ENCODE measurements around the gene EAF2. TPM values are rescaled to one million over a fixed set of nuclear protein-coding genes. Genes with fewer than 3 reads are reported as not detected.

The EAF2 gene
- total and polyA plus RNA-seq, 4 donors: 2.5 to 8.3 (median 5.1) TPM

DNA sequence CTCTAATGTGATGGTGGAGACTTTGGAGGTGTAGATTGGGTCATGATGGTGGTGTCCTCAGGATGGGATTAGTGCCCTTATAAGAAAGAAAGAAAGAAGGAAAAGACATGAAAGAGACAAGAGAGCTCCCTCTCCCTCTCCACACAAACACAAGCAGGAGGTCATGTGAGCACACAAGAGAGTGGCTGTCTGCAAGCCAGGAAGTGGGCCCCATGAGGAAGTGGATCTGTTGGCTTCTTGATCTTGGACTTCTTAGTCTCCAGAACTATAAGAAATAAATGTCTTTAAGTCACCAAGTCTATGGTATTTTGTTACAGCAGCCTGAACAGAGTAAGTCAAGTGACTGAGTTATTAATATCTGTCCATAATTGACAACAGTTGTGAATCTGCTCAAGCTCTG is 17.3 kb upstream of the EAF2 start:
- ATAC-seq (ENCODE audit: low FRiP score) (no peak), DNase-seq (no peak)
- H3K4me1 ChIP-seq (ENCODE audit: control insufficient read depth in 1 of 2, insufficient read depth in 2 of 2, low read length in 2 of 2): peaks cover 2 to 3% of the 10 kb centered on the region in 2 donors
- H3K36me3 ChIP-seq (ENCODE audit: control insufficient read depth in 1 of 2, insufficient read depth in 2 of 2, low read length in 1 of 2): peaks cover 0 to 5% of the 10 kb centered on the region in 2 donors
- H3K4me3 ChIP-seq (ENCODE audit: low read length in 2 of 2): no peak overlapping the region
- no peaks in the 10 kb centered on the region for H3K9me3 ChIP-seq (ENCODE audit: control insufficient read depth, low read length)
- no peaks in the 10 kb centered on the region for H3K27me3 ChIP-seq (ENCODE audit: control insufficient read depth in 1 of 2, insufficient read depth in 2 of 2, low read length in 1 of 2)
- H3K27ac ChIP-seq (ENCODE audit: low read depth in 1 of 2, low read length in 2 of 2): no peak overlapping the region
- intact Hi-C loops (cut with DNase I): no loop called here

DNA sequence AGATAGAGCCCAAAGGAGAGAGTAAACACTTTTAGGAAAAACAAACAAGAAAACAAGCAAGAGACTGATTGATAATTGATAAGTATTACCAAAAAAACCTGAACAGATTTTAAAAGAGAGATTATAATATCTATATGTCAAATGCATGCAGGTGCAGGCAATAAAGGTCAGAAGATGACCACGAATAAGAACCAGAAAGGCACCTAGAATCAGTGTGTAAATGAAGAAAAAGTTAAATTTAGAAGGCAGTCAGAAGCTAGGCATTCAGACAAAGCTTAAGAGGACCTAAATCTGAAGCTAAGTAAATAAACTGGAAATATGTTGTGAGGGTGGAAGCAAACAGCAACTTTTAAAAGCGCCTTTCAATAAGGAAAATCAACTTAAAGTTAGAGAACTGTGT is 16.4 kb upstream of the EAF2 start:
- no peaks in the 10 kb centered on the region for H3K9me3 ChIP-seq (ENCODE audit: control insufficient read depth, low read length)
- ATAC-seq (ENCODE audit: low FRiP score) (no peak), DNase-seq (no peak)
- peaks cover 0 to 5% of the 10 kb centered on the region in 2 donors for H3K36me3 ChIP-seq (ENCODE audit: control insufficient read depth in 1 of 2, insufficient read depth in 2 of 2, low read length in 1 of 2)
- H3K27ac ChIP-seq (ENCODE audit: low read depth in 1 of 2, low read length in 2 of 2): no peak overlapping the region
- H3K4me1 ChIP-seq (ENCODE audit: control insufficient read depth in 1 of 2, insufficient read depth in 2 of 2, low read length in 2 of 2): peaks cover 2 to 3% of the 10 kb centered on the region in 2 donors
- H3K27me3 ChIP-seq (ENCODE audit: control insufficient read depth in 1 of 2, insufficient read depth in 2 of 2, low read length in 1 of 2): no peaks in the 10 kb centered on the region
- intact Hi-C loops (cut with DNase I): no loop called here
- no peak overlapping the region for H3K4me3 ChIP-seq (ENCODE audit: low read length in 2 of 2)
- WGBS, 2 donors: 83 to 86% methylated on average over 2 of the region's 2 CpGs

DNA sequence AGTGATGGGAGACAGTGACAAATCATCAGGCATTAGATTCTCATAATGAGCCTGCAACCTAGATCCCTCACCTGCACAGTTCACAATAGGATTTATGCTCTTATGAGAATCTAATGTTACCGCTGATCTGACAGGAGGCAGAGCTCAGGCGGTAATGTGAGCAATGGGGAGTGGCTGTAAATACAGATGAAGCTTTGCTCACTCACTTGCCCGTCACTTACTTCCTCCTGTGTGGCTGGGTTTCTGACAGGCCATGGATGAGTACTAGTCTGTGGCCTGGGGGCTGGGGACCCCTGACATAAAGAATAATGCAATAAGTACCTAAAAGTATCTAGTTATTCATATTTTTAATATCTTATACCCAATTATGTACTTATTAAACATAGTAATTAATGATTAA is 15.8 kb upstream of the EAF2 start:
- Histone ChIP-seq H3K27me3 (ENCODE audit: control insufficient read depth in 1 of 2, insufficient read depth in 2 of 2, low read length in 1 of 2) (no peaks in the 10 kb centered on the region), H3K4me1 (ENCODE audit: control insufficient read depth in 1 of 2, insufficient read depth in 2 of 2, low read length in 2 of 2) (peaks cover 2 to 3% of the 10 kb centered on the region in 2 donors), H3K4me3 (ENCODE audit: low read length in 2 of 2) (no peak overlapping the region), H3K9me3 (ENCODE audit: control insufficient read depth, low read length) (no peaks in the 10 kb centered on the region), H3K36me3 (ENCODE audit: control insufficient read depth in 1 of 2, insufficient read depth in 2 of 2, low read length in 1 of 2) (peaks cover 0 to 5% of the 10 kb centered on the region in 2 donors), H3K27ac (ENCODE audit: low read depth in 1 of 2, low read length in 2 of 2) (no peak overlapping the region)
- DNase-seq: no peak
- no peak for ATAC-seq (ENCODE audit: low FRiP score)
- WGBS, 2 donors: 95 to 98% methylated on average over 3 of the region's 3 CpGs
- intact Hi-C loops (cut with DNase I): no loop called here

DNA sequence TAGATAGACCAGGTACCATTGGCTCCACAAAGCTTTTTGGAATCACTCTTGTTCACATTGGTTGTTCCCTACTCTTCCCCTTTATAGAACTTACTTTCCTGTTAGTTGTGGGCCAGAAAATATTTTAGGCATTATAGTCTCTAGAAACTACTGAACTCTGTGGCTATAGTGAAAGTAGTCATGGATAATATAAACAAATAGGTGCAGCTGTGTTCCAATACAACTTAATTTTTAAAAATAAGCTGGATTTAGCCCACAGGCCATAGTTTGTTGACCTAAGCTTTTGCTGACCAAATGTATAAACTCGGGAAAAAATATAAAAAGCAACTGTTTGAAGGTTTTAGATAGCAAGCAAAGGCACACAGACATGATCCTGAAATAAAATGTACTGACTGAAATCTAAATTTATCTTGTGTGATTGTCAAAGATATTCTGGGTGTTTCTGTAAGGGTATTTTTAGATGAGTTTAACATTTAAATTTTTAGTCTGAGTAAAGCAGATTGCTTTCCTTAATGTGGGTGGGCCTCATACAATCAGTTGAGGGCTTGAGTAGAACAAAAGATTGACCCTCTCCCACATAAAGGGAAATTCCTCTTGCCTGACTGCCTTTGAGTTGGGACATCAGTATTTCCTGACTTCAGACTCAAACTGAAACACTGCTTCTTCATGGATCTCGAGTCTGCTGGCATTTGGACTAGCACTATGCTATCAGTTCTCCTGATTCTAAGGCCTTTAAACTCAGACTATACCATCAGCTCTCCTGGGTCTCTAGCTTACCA is 13.4 kb upstream of the EAF2 start:
- WGBS, 2 donors: 28 to 31% methylated on average over 2 of the region's 2 CpGs
- H3K4me3 ChIP-seq (ENCODE audit: low read length in 2 of 2): no peak overlapping the region
- no peaks in the 10 kb centered on the region for H3K9me3 ChIP-seq (ENCODE audit: control insufficient read depth, low read length)
- no peak for ATAC-seq (ENCODE audit: low FRiP score)
- intact Hi-C loops (cut with DNase I): no loop called here
- H3K27ac ChIP-seq (ENCODE audit: low read depth in 1 of 2, low read length in 2 of 2): peak overlapping the region; percentile 68 to 82
- no peak for DNase-seq
- peaks cover 0 to 5% of the 10 kb centered on the region in 2 donors for H3K36me3 ChIP-seq (ENCODE audit: control insufficient read depth in 1 of 2, insufficient read depth in 2 of 2, low read length in 1 of 2)
- no peaks in the 10 kb centered on the region for H3K27me3 ChIP-seq (ENCODE audit: control insufficient read depth in 1 of 2, insufficient read depth in 2 of 2, low read length in 1 of 2)
- peaks cover 2 to 3% of the 10 kb centered on the region in 2 donors for H3K4me1 ChIP-seq (ENCODE audit: control insufficient read depth in 1 of 2, insufficient read depth in 2 of 2, low read length in 2 of 2)

DNA sequence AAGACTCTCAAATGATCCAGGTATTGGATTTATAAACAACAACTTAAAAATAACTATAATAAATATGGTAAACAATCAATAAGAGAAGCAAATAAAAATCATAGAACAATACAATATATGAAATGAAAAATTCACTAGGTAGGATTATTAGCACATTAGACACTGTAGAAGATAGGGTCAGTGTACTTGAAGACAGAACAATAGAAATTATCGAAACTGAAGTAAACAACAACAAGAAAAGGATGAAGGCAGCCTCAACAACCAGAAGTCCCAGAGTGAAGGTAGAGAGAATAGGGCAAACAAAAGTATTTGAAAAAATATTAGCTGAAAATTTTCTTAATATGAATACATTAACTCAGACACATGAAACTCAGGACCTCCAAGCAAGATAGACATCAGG is 12.0 kb upstream of the EAF2 start:
- no peaks in the 10 kb centered on the region for H3K27me3 ChIP-seq (ENCODE audit: control insufficient read depth in 1 of 2, insufficient read depth in 2 of 2, low read length in 1 of 2)
- ATAC-seq (ENCODE audit: low FRiP score) (no peak), DNase-seq (no peak)
- H3K36me3 ChIP-seq (ENCODE audit: control insufficient read depth in 1 of 2, insufficient read depth in 2 of 2, low read length in 1 of 2): peaks cover 0 to 2% of the 10 kb centered on the region in 2 donors
- no peaks in the 10 kb centered on the region for H3K9me3 ChIP-seq (ENCODE audit: control insufficient read depth, low read length)
- no peak overlapping the region for H3K27ac ChIP-seq (ENCODE audit: low read depth in 1 of 2, low read length in 2 of 2)
- peaks cover 2 to 3% of the 10 kb centered on the region in 2 donors for H3K4me1 ChIP-seq (ENCODE audit: control insufficient read depth in 1 of 2, insufficient read depth in 2 of 2, low read length in 2 of 2)
- intact Hi-C loops (cut with DNase I): no loop called here
- WGBS, 2 donors: 97 to 99% methylated on average over 1 of the region's 1 CpG
- H3K4me3 ChIP-seq (ENCODE audit: low read length in 2 of 2): no peak overlapping the region

DNA sequence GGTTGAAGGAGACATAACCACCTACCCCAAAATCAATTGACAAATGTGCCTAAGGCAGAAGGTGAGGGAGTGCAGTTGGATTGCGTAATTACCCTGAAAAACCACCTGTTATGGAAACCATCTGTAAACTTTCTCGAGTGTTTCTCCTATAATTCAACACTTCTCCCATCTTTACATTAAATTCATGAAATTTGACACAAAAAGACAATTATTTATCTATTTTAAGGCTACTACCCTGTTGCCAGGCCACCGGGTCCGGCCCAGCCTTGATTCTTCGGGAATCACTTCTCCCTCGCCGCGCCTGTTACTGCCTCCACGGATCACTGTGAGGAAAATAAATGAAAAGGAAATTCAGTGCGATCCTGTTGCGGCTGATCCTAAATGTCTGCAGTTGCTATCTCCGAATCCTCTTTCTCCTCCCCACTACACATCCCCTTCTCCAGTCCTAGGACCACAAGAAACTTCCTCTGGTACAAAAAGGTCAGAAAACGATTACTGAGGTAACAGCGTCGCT is 795 bp upstream of the EAF2 start:
- Histone ChIP-seq H3K4me3 (ENCODE audit: low read length in 2 of 2) (peak overlapping the region; percentile 45 to 85), H3K27ac (ENCODE audit: low read depth in 1 of 2, low read length in 2 of 2) (peak overlapping the region in 1 of 2 donors; percentile 11), H3K4me1 (ENCODE audit: control insufficient read depth in 1 of 2, insufficient read depth in 2 of 2, low read length in 2 of 2) (no peaks in the 10 kb centered on the region), H3K9me3 (ENCODE audit: control insufficient read depth, low read length) (no peaks in the 10 kb centered on the region), H3K27me3 (ENCODE audit: control insufficient read depth in 1 of 2, insufficient read depth in 2 of 2, low read length in 1 of 2) (no peaks in the 10 kb centered on the region), H3K36me3 (ENCODE audit: control insufficient read depth in 1 of 2, insufficient read depth in 2 of 2, low read length in 1 of 2) (peaks cover 0 to 2% of the 10 kb centered on the region in 2 donors)
- intact Hi-C loops (cut with DNase I): loop anchor here in 1 of 2 donors (2.0 kb wide), 1 partner anchor 83 kb away; no protein-coding TSS in a partner anchor
- peak in 1 of 2 donors; percentile 46 for DNase-seq
- ATAC-seq (ENCODE audit: low FRiP score): peak; percentile 33
- 10 to 11% methylated on average over 15 of the region's 15 CpGs for WGBS, 2 donors

DNA sequence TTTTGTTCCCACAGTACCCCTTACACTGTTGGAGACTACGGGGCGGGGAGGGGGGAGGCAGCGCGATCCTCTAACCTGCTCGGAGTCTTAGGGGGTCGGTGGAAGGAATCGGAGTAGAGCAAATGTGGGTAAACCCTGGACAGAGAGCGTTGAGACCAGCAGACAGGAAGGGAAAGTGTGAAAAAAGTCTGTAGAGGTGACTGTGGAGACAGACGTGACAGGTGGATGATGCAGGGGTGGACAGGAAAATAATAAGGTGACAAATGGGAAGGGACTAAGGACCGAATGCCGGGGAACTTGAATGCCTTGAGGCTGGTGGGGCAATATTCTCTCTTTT is 424 bp downstream of the EAF2 start:
- intact Hi-C loops (cut with DNase I): loop anchor here in 1 of 2 donors (2.0 kb wide), 1 partner anchor 85 kb away; no protein-coding TSS in a partner anchor
- Histone ChIP-seq H3K4me3 (ENCODE audit: low read length in 2 of 2) (peak overlapping the region; percentile 64 to 85), H3K36me3 (ENCODE audit: control insufficient read depth in 1 of 2, insufficient read depth in 2 of 2, low read length in 1 of 2) (peaks cover 0 to 2% of the 10 kb centered on the region in 2 donors), H3K9me3 (ENCODE audit: control insufficient read depth, low read length) (no peaks in the 10 kb centered on the region), H3K27me3 (ENCODE audit: control insufficient read depth in 1 of 2, insufficient read depth in 2 of 2, low read length in 1 of 2) (no peaks in the 10 kb centered on the region), H3K27ac (ENCODE audit: low read depth in 1 of 2, low read length in 2 of 2) (peak overlapping the region in 1 of 2 donors; percentile 30), H3K4me1 (ENCODE audit: control insufficient read depth in 1 of 2, insufficient read depth in 2 of 2, low read length in 2 of 2) (no peaks in the 10 kb centered on the region)
- 0 to 1% methylated on average over 11 of the region's 11 CpGs for WGBS, 2 donors
- no peak for DNase-seq
- ATAC-seq (ENCODE audit: low FRiP score): peak; percentile 42

DNA sequence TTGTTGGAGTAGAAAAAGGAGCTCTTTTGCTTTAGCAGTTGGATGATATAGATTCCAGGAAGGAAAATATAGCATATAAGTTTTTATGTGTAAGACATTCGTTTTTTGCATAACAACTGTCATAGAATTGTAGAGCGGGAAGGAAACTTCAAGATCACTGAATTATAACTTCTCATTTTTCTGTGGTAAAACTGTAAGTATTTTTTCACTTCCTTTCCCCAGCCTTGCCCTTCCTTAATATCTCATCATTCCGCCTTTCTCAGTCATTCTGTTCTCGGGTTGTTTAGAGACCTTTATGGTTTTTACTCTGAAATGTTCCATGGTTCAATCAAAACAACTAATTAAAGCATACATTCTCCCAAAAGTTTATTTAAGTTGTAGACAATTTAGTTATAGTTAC is 1.1 kb downstream of the EAF2 start:
- H3K4me1 ChIP-seq (ENCODE audit: control insufficient read depth in 1 of 2, insufficient read depth in 2 of 2, low read length in 2 of 2): no peaks in the 10 kb centered on the region
- H3K27ac ChIP-seq (ENCODE audit: low read depth in 1 of 2, low read length in 2 of 2): no peak overlapping the region
- WGBS, 2 donors: 81 to 83% methylated on average over 4 of the region's 4 CpGs
- H3K4me3 ChIP-seq (ENCODE audit: low read length in 2 of 2): no peak overlapping the region
- ATAC-seq (ENCODE audit: low FRiP score) (no peak), DNase-seq (no peak)
- H3K9me3 ChIP-seq (ENCODE audit: control insufficient read depth, low read length): no peaks in the 10 kb centered on the region
- no peaks in the 10 kb centered on the region for H3K27me3 ChIP-seq (ENCODE audit: control insufficient read depth in 1 of 2, insufficient read depth in 2 of 2, low read length in 1 of 2)
- H3K36me3 ChIP-seq (ENCODE audit: control insufficient read depth in 1 of 2, insufficient read depth in 2 of 2, low read length in 1 of 2): peaks cover 0 to 2% of the 10 kb centered on the region in 2 donors
- intact Hi-C loops (cut with DNase I): no loop called here

DNA sequence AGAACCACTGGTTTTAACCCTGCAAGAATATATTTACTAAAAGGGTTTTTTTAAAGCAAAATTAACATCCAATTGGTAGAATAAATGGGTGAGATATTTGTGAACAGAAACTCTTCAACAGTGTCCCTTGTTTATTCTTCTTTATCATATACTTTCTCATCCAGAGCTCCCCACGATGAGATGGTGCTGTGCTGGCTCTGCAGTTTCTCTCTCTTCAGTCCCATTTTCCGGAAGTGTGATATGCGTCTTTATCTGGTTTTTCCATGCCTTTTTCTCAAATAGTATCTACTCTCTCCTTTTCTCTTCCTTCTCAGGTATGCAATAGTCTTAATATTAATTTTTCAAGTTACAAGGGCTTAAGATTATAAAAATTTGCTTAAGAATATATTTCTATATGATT is 1.5 kb downstream of the EAF2 start:
- no peaks in the 10 kb centered on the region for H3K27me3 ChIP-seq (ENCODE audit: control insufficient read depth in 1 of 2, insufficient read depth in 2 of 2, low read length in 1 of 2)
- H3K4me1 ChIP-seq (ENCODE audit: control insufficient read depth in 1 of 2, insufficient read depth in 2 of 2, low read length in 2 of 2): no peaks in the 10 kb centered on the region
- peaks cover 0 to under 1% of the 10 kb centered on the region in 2 donors for H3K36me3 ChIP-seq (ENCODE audit: control insufficient read depth in 1 of 2, insufficient read depth in 2 of 2, low read length in 1 of 2)
- no peak overlapping the region for H3K27ac ChIP-seq (ENCODE audit: low read depth in 1 of 2, low read length in 2 of 2)
- ATAC-seq (ENCODE audit: low FRiP score) (no peak), DNase-seq (no peak)
- 91% methylated on average over 3 of the region's 3 CpGs for WGBS, 2 donors
- no peak overlapping the region for H3K4me3 ChIP-seq (ENCODE audit: low read length in 2 of 2)
- intact Hi-C loops (cut with DNase I): no loop called here
- H3K9me3 ChIP-seq (ENCODE audit: control insufficient read depth, low read length): no peaks in the 10 kb centered on the region

Measured in aorta (tissue), 5 donors.